HEK293T (cell line): ENCODE measurements around the gene HTRA1.

Experiments used
- ELF4 ChIP-seq: fragments of 450-650 bp; IDR thresholded peaks from 2 replicates; pipeline ENCODE4 v1.6.1; 2017; ENCODE audit warnings: antibody characterized with exemption
- PKNOX1 ChIP-seq: fragments of 450-650 bp; IDR thresholded peaks from 2 replicates; pipeline ENCODE4 v1.6.1; 2016

DNA sequence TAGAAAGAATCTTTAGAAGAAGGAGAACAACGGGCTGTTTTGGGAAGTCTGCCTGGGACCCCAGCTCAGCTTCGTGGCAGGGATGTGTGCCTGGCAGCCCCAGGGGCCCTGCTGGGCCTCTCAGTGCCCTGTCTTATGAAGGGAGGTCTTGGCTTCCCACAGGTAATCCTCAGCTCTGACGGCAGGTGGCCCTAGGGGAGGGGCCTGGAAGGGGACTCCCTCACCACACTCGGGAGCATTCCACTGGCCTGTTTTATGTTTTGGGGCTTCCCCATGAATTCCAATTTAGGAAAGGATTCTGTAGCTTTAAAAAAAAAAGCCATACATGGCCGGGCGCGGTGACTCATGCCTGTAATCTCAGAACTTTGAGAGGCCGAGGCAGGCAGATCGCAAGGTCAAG lies 96.2 kb downstream of the HTRA1 start:
- TF ChIP-seq PKNOX1: no peak
- no peak for TF ChIP-seq ELF4
